HG03108 (cell line): ENCODE data around the gene GSK3A.
A peak's percentile ranks its signal among the peaks of the same experiment; 100 is the strongest.

Experiments
- ATAC-seq: cut with Tn5 transposase; IDR thresholded peaks from one replicate; pipeline ENCODE4 v1.9.1; 2021; ENCODE audit warnings: moderate library complexity; ENCODE audit not compliant: unreplicated experiment

Gene GSK3A

DNA sequence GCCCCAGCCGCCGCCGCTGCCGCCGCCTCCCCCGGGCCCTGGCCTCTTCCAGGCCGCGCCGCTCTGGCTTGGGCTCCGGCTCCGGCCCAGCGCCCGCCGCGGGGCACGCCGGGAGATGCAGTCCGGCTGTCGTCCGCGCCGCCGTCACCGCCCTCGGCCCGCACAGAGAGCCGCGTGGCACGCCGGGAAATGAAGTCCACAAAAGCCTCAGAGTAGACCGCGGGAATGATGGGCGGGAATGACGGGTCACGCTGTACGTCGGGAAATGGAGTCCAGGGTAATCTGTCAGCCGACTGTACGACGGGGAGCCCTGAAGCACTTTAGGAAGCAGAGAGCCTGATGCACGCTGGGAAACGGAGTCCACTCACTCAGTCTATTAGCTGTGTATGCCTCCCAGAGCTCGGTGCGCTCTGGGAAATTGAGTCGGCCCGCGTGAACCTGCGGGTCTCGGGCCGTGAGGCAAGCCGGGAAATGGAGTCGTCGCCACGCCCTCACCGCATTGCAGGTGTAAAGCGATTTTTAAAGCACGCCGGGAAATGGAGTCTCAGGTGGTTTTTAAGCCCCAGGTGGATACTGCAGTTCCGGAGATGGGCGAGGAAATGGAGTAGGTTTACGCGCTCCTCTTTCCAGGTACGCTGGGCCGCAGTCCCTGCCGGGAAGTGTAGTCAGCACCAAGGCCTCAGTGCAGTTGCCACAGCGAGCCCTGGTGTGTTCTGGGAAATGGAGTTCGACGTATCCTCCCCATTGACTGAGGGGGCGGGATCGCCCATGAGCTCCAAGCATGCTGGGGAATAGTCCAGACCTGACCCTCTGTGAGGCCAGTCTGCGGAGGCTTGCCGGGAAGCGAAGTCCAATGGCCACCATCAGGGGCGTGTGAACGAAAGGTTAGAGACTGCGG, at the start of gene GSK3A:
GSK3A (minus strand) TSS at position 91 of the 898 bp plus-strand sequence. CDS start 137 bp downstream, outside the sequence.
- peak; percentile 56 for ATAC-seq

DNA sequence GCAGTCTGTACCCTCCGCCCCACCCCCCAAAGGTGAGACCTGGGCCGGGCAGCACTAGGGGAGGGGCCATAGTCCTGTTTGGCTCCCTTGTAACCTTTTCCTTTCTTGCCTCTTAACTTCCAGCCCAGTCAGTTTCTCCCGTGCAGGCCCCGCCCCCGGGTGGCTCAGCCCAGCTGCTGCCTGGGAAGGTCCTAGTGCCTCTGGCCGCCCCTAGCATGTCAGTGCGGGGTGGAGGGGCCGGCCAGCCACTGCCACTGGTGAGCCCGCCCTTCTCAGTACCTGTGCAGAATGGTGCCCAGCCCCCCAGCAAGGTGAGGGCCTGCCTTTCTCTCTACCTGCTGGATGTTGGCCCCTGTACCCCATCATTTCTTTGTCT, 49.0 kb upstream of the GSK3A start:
- ATAC-seq: no peak

DNA sequence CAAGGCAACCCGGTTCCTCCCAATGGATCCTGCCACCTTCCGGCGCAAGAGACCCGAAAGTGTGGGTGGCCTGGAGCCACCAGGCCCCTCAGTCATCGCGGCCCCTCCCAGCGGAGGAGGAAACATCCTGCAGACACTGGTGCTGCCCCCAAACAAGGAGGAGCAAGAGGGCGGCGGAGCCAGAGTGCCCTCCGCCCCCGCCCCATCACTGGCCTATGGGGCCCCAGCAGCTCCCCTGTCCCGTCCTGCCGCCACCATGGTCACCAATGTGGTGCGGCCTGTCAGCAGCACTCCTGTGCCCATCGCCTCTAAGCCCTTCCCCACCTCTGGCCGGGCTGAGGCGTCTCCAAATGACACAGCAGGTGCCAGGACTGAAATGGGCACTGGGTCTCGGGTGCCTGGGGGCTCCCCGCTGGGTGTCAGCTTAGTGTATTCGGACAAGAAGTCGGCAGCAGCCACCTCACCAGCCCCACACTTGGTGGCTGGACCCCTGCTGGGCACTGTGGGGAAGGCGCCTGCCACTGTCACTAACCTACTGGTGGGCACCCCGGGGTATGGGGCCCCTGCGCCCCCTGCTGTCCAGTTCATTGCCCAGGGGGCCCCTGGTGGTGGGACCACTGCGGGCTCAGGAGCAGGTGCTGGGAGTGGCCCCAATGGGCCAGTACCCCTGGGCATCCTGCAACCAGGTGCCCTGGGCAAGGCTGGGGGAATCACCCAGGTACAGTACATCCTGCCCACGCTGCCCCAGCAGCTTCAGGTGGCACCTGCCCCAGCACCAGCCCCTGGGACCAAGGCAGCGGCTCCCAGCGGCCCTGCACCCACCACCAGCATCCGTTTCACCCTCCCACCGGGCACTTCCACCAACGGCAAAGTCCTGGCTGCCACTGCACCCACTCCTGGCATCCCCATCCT, 48.4 kb upstream of the GSK3A start:
- ATAC-seq: no peak

DNA sequence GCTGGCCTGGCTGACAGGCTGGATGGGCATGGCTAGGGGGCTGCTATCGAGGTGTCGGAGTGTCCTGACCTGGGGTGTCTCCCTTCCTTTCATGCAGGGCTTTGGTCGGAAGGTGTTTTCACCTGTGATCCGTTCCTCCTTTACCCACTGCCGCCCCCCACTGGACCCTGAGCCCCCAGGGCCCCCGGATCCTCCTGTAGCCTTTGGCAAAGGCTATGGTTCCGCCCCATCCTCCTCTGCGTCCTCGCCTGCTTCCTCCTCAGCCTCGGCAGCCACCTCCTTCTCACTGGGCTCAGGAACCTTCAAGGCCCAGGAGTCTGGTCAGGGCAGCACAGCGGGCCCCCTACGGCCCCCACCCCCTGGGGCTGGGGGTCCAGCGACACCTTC, 47.7 kb upstream of the GSK3A start:
- no peak for ATAC-seq

DNA sequence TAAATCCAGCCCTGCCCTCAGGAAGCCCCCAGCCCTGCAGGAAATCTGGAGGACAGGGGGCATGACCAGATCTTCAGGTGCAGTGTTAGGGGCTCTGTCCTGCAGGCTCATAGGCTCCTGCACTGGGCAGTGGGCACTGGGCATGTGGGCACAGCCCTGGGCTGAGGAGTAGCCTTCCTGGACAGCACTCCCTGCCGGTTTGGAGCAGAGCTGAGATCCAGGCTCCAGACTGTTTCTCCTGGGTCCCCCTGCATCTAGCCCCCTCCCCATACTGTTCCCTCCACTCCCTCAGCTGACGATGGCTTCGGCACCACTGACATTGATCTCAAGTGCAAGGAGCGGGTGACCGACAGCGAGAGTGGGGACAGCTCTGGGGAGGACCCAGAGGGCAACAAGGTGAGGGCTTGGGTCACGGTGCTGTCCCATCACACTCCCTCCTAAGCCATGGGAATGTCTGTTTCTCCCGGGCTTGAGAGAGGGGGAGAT, 47.2 kb upstream of the GSK3A start:
- ATAC-seq: no peak

DNA sequence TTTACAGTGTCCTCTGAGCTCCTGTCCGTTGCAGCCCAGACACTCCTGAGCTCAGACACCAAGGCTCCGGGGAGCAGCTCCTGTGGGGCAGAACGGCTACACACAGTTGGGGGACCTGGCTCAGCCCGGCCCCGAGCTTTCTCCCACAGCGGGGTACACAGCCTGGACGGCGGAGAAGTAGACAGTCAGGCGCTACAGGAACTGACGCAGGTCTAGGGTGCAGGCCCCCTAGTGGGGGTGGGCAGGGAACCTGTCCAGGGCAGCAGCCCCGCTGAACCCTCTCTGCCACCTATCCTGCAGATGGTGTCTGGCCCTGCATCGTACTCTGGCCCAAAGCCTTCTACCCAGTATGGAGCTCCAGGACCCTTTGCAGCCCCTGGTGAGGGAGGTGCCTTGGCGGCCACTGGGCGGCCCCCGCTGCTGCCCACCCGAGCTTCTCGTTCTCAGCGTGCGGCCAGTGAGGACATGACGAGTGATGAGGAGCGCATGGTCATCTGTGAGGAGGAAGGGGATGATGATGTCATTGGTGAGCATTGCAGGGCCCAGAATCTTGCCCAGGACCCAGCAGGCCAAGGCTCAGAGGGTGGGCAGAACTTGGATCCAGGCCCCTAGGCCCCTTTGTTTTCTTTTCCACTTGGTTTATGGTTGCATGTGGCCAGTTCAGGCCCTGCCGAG, 46.6 kb upstream of the GSK3A start:
- ATAC-seq: no peak

DNA sequence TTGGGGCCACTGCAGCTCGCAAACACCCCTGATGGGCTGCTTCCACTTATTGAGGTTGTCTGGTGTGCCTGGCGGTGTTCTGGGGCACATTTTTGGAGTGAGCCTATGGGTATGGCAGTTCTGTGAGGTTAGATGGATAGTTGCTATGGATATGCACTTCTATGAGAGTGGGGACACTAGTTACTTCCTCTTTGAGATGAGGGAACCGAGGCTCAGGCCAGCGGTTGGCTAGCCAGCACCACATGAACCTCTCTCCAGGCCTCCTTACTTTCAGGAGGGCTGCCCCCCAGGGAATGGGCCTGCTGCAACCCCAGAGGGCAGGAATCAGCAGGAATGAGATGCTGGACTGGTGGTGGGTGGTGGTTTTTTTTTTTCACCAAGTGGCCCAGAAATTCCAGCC, 46.0 kb upstream of the GSK3A start:
- ATAC-seq: no peak

DNA sequence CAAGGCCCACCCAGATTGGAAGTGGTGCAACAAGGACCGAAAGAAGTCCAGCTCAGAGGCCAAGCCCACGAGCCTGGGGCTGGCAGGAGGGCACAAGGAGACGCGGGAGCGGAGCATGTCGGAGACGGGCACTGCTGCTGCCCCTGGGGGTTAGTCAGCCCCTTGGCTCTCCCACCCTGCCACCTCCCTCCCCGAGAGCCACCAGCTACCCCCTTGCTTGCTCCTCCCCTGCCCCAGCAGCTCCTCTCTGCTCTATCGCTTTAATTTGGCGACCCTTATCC, 45.4 kb upstream of the GSK3A start:
- ATAC-seq: no peak

DNA sequence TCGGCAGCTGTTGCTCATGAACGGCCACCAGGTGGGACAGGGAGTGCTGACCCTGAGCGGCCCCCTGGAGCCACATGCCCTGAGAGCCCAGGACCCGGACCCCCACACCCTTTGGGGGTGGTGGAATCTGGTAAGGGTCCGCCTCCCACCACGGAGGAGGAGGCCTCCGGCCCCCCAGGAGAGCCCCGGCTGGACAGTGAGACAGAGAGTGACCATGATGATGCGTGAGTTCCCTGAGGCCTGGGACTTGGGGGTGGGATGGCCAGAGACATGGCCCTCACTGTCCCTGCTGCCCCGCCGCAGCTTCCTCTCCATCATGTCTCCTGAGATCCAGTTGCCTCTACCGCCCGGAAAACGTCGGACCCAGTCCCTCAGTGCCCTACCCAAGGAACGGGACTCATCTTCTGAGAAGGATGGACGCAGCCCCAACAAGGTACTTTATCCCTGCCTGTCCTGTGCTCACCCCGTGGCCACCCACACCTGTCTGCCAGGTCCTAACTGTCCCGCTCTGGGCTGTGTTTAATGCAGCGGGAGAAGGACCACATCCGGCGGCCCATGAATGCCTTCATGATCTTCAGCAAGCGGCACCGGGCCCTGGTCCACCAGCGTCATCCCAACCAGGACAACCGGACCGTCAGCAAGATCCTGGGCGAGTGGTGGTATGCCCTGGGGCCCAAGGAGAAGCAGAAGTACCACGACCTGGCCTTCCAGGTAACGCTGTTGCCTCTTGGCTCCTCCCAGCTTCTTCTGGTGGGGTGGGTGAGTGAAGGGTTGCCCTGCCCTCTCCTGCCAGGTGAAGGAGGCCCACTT, 44.8 kb upstream of the GSK3A start:
- no peak for ATAC-seq

DNA sequence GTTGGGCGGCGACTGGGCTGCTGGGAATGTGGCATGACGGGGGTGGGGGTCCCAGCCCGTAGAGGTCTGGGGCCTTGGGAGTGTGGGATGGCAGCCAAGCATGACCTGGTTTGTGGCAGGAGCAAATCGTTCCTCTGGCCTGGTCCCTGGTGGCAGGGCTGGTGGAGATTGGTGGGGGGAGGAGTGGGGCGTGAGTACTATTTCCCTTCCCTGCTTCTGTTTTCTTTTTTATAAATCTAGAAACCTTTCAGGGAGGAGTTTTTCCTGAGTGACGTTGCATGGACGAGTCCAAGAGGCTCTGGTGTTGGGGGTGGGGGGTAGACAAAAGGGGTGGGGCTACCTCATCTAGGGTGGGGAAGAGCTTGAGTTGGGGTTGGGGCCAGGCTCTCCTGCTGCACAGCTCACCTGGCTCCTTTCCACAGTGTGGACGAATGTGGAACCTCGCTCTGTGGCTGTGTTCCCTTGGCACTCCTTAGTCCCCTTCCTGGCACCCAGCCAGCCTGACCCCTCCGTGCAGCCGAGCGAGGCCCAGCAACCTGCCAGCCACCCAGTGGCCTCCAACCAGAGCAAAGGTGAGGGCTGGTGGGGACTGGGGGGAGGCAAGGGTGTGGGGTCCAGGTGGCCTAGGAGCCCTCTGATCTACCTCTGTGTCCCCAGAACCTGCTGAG, 44.1 kb upstream of the GSK3A start:
- ATAC-seq: no peak

DNA sequence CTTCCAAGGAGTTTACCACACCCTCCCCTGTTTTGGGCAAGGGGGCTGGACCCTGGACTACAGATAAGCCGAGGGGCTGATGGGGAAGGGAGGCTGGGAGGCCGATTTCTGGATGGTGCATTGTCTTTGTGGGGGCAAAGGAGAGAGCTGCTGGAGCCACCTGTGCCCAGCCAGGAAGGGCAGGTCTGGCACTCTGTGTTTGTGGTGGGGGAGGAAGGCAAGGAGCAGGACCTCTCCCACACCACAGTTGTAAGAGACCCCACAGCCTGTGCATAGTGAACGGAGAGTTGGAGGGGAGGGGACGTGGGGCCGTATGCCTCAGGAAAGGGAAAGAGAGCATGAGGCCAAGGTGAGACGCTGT, 43.6 kb upstream of the GSK3A start:
- no peak for ATAC-seq

DNA sequence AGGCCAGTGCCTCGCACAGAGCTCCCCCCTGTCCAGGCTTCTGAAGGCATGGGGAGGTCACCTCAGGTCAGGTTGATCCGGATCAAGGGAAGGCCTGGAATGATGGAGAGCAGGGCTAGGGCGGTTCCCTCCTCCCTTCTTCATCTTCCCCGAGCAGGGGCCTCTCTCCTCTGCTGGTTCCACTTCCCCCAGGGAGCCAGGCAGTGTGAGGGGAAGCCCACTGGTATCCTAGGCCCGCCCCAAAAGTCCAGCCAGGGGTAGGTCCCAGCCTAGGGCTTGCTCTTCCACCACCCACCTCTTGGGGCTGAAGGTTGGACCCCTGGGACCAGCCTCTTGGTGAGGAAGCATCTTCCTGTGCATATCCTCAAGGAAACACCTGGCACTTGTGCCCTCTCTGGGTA, 43.1 kb upstream of the GSK3A start:
- no peak for ATAC-seq

DNA sequence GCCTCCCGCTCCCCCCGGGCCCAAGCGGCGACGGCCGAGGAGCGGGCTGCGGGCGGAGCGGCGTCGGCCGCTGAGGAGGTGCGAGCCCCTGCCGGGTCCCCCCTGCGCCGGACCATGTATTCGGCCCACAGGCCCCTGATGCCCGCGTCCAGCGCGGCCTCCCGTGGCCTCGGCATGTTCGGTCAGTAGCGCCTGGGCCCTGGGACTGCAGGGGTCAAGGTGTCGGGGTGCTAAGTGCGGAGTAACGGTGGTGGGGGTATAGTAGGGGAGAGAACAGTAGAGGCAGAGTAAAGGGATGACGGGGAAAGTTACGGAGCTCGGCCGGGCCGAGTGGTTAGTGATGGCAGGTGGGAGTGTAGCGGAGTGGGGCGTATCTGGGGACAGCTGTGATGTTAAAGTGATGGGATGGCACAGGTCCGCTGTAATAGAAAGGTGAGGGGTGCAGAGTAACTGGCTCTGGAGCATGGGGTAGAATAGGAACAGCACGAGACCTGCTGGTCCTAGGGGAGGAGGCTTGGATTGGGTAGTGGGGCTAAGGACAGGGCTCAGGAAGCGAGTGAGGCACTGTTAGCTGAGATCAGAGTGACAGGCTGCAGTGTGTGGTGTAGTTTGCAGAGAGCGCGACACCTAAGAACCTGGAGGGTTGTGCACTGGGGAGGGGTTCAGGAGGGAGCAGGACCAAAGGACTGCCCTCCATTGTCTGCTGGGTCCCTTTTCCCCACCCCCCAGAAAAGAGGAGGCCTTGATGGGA, 42.4 kb upstream of the GSK3A start:
- ATAC-seq: no peak

DNA sequence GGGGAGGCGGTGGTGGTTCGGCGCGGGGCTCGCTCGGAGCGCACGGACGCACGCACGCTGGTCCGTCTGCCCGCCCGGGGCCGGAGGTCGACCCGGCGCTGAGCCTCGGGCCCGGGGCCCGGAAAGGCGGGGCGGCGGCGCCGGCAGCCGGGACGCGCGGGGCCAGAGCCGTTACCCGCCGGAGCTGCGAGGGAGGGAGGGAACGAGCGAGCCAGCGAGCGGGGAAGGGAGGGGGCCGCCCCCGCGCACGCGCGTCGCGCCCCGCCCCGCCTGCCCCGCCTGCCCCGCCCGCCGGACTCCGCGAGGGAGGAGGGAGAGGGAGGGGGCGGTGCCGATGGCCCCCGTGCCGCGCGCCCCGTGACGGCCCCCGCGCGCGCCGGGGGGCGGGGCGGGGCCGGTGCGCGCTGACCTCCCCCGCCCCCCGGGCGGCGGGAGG, 41.7 kb upstream of the GSK3A start:
- peak; percentile 20 for ATAC-seq

DNA sequence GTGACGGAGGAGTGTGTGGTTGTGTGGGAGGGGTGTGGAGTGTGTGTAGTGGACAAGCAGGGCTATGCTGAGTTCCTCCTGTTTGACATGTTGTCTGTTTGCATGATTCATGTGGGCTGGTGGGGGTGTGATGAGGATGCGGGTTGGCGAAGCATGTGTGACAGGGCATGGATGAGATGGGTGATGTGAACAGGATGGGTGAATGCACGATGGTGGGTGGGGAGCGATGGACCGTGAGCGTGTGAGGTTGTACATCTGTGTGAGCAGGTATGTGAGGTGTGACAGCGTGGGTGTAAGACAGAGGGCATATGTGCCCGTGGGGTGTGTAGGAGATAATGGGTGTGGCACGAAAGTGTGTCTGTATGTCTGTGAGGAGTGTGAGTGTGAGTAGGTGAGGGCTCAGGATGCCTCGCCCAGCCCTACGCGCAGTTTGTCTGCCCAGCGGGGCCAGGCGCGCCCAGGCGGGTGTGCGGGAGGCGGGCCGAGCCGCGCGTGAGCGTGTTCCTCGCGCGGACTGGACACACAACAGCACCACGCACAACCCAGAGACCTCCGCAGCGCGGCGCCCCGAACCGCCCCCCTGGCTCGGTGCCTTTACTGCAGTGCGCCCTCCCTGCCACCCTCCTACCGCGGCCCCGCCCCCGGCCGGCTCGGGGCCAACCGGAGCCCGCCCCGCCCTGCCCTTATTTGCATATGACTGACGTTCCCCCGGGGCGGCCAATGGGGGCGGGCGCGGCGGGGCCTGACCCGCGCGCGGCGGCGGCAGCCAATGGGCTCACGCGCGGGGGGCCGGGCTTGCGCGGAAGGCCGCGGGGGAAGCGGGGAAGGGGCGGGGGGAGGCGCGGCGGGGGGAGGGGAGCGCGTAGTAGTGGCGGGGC, 41.0 kb upstream of the GSK3A start:
- ATAC-seq: peak; percentile 36

DNA sequence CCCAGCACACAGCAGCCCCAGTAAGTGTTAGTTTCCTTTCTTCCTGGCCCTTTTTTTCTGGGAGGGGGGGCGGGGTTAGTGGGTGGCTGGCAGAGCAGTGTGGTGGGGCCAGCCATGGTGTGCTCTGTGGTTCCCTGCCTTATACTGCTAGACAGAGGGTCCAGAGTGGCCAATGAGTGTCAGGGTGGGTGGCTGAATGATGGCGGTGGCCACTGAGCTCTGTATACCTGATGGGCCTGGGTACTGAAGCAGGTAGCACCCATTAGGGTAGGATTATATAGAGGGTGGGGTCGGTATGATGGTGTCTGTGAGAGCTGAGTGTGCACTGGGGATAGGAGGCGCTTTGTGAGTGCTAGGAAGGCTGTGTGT, 40.4 kb upstream of the GSK3A start:
- ATAC-seq: no peak

DNA sequence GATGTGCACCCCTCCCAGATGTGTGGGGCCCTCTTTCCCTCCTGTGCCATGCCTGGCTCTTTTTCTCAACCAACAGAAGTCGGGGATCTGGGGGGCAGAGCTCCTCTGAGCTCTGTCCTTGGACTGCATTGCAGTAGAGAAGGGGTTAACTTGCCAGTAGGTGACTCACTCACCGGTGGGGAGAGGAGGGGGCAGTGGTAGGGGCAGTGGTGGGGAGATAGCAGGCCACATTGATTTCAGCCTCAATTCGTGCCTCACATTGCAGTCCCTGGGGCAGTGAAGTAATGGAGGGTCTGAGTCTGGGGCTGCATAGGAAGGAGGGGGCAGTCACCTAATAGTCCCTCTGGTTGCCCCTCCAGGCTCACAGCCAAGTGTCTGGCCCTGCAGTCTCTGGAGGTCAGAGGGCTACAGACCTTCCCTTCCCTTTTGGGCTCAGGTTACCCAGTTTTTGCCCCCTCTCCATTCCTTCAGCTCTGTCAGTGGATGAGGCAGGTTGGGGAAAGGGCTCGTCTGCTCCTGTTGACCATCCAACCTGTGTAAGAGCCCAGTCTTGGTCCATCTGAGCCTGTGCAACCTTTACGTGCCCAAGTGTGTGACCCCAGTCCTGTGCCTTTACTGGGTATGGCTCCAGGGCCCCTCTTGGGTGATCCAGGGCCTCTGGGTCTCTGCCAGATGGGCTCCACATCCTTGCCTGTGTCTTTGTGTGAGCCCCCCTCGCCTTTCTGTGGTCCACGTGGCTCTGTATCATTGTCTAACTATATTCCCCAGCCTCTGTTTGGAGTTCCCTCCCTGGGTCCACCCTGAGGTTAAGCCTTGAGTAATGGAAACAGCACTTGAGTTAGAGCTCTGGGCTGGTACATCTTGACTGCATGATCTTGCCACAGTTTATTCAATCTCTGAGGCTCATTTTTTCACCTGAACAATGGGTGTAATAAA, 39.7 kb upstream of the GSK3A start:
- ATAC-seq: no peak
